H9 (cell line): ENCODE measurements around the gene TOPORS. TPM values are rescaled to one million over a fixed set of nuclear protein-coding genes. Genes with fewer than 3 reads are reported as not detected.

Source experiments
- DNase-seq: peaks from one replicate; pipeline ENCODE4 v3.0.0-alpha.2; 2017
- H2AFZ ChIP-seq: one replicate; pipeline ENCODE4 v1.6.1; 2013; ENCODE audit warnings: mild to moderate bottlenecking, low read length, control low read depth, moderate library complexity
- H2AK5ac ChIP-seq: 2 replicates; pipeline ENCODE4 v1.6.1; 2013; ENCODE audit warnings: low read length, control low read depth, mixed read lengths; ENCODE audit not compliant: insufficient read length
- H2BK120ac ChIP-seq: one replicate; pipeline ENCODE4 v1.6.1; 2013; ENCODE audit warnings: low read depth, mild to moderate bottlenecking, low read length, control low read depth, inconsistent platforms; ENCODE audit not compliant: poor library complexity, severe bottlenecking
- H2BK12ac ChIP-seq: 2 replicates; pipeline ENCODE4 v1.6.1; 2013; ENCODE audit warnings: low read length, control low read depth, mixed read lengths, low read depth; ENCODE audit not compliant: insufficient read length
- H2BK15ac ChIP-seq: 2 replicates; pipeline ENCODE4 v1.6.1; 2013; ENCODE audit warnings: low read depth, low read length, control low read depth
- H2BK20ac ChIP-seq: one replicate; pipeline ENCODE4 v1.6.1; 2013; ENCODE audit warnings: low read depth, mild to moderate bottlenecking, low read length, control low read depth, inconsistent platforms; ENCODE audit not compliant: poor library complexity, severe bottlenecking
- H2BK5ac ChIP-seq: 2 replicates; pipeline ENCODE4 v1.6.1; 2013; ENCODE audit warnings: low read length, control low read depth, mixed read lengths; ENCODE audit not compliant: insufficient read length
- H3K14ac ChIP-seq: 2 replicates; pipeline ENCODE4 v1.6.1; 2013; ENCODE audit warnings: low read length, control low read depth; ENCODE audit not compliant: insufficient read depth
- H3K18ac ChIP-seq: 2 replicates; pipeline ENCODE4 v1.6.1; 2013; ENCODE audit warnings: low read depth, mild to moderate bottlenecking, mixed read lengths, low read length, control low read depth; ENCODE audit not compliant: insufficient read length
- H3K23ac ChIP-seq: 2 replicates; pipeline ENCODE4 v1.6.1; 2013; ENCODE audit warnings: low read length, control low read depth, mixed read lengths, low read depth; ENCODE audit not compliant: insufficient read length
- H3K23me2 ChIP-seq: 2 replicates; pipeline ENCODE4 v1.6.1; 2013; ENCODE audit warnings: low read depth, mild to moderate bottlenecking, mixed read lengths, low read length, control low read depth; ENCODE audit not compliant: insufficient read length, poor library complexity, severe bottlenecking
- H3K27ac ChIP-seq: 2 replicates; pipeline ENCODE4 v1.5.1; 2013; ENCODE audit warnings: low read length, control low read depth, mixed read lengths, low read depth; ENCODE audit not compliant: insufficient read length
- H3K27me3 ChIP-seq: 2 replicates; pipeline ENCODE4 v1.6.1; 2013; ENCODE audit warnings: low read length, control low read depth, inconsistent platforms; ENCODE audit not compliant: insufficient read depth
- H3K4ac ChIP-seq: 2 replicates; pipeline ENCODE4 v1.6.1; 2013; ENCODE audit warnings: low read depth, mild to moderate bottlenecking, control low read depth, inconsistent platforms, low read length, moderate library complexity
- H3K4me1 ChIP-seq: 2 replicates; pipeline ENCODE4 v1.6.1; 2013; ENCODE audit warnings: low read length, control low read depth, inconsistent platforms; ENCODE audit not compliant: insufficient read depth
- H3K4me2 ChIP-seq: 2 replicates; pipeline ENCODE4 v1.6.1; 2013; ENCODE audit warnings: low read length, control low read depth, mixed read lengths; ENCODE audit not compliant: insufficient read length, insufficient read depth
- H3K56ac ChIP-seq: 2 replicates; pipeline ENCODE4 v1.6.1; 2013; ENCODE audit warnings: low read depth, mild to moderate bottlenecking, mixed read lengths, low read length, control low read depth; ENCODE audit not compliant: insufficient read length
- H3K79me1 ChIP-seq: 2 replicates; pipeline ENCODE4 v1.6.1; 2013; ENCODE audit warnings: low read depth, mild to moderate bottlenecking, moderate library complexity, low read length, control low read depth, inconsistent platforms; ENCODE audit not compliant: insufficient read depth, poor library complexity, severe bottlenecking
- H3K79me2 ChIP-seq: 2 replicates; pipeline ENCODE4 v1.6.1; 2013; ENCODE audit warnings: low read length, control low read depth, inconsistent platforms; ENCODE audit not compliant: insufficient read depth
- H3K9ac ChIP-seq: 2 replicates; pipeline ENCODE4 v1.6.1; 2013; ENCODE audit warnings: low read length, control low read depth, mixed read lengths; ENCODE audit not compliant: insufficient read length; ENCODE audit errors: extremely low read depth
- H3K9me3 ChIP-seq: one replicate; pipeline ENCODE4 v1.6.1; 2013; ENCODE audit warnings: low read depth, low read length, inconsistent platforms; ENCODE audit not compliant: control insufficient read depth
- H3T11ph ChIP-seq: one replicate; pipeline ENCODE4 v1.6.1; 2013; ENCODE audit warnings: mild to moderate bottlenecking, low read length, control low read depth, inconsistent platforms
- H4K20me1 ChIP-seq: one replicate; pipeline ENCODE4 v1.6.1; 2013; ENCODE audit not compliant: control insufficient read depth, insufficient read length, insufficient read depth
- H4K5ac ChIP-seq: 2 replicates; pipeline ENCODE4 v1.6.1; 2013; ENCODE audit warnings: low read depth, mild to moderate bottlenecking, mixed read lengths, low read length, control low read depth; ENCODE audit not compliant: insufficient read length
- H4K8ac ChIP-seq: replicated peaks from 2 replicates; pipeline ENCODE4 v1.6.1; 2013; ENCODE audit warnings: low read length, control low read depth, mixed read lengths, low read depth; ENCODE audit not compliant: insufficient read length
- H4K91ac ChIP-seq: 2 replicates; pipeline ENCODE4 v1.6.1; 2013; ENCODE audit warnings: low read depth, mild to moderate bottlenecking, moderate library complexity, mixed read lengths, low read length, control low read depth; ENCODE audit not compliant: insufficient read length
- H3K27ac Mint-ChIP-seq, 3 experiments: 2 replicates in 2 of 3; 3 replicates in 1 of 3; pipeline ENCODE4 v1.8.0; 2020 to 2021; ENCODE audit warnings: mixed read lengths in 3 of 3, mild to moderate bottlenecking in 1 of 3, moderate library complexity in 1 of 3
- H3K27me3 Mint-ChIP-seq: 2 replicates; pipeline ENCODE4 v1.8.0; 2021; ENCODE audit warnings: low read depth, mild to moderate bottlenecking, moderate library complexity, mixed read lengths
- H3K36me3 Mint-ChIP-seq, 3 experiments: 2 replicates in 2 of 3; 3 replicates in 1 of 3; pipeline ENCODE4 v1.8.0; 2020 to 2021; ENCODE audit warnings: low read depth in 3 of 3, mixed read lengths in 3 of 3; ENCODE audit not compliant: insufficient read depth in 1 of 3
- H3K4me1 Mint-ChIP-seq, 2 experiments: 2 replicates each; pipeline ENCODE4 v1.8.0; 2020; ENCODE audit warnings: mixed read lengths in 2 of 2
- H3K4me3 Mint-ChIP-seq, 2 experiments: 2 replicates in 1 of 2; 3 replicates in 1 of 2; pipeline ENCODE4 v1.8.0; 2020 to 2021; ENCODE audit warnings: mild to moderate bottlenecking in 2 of 2, mixed read lengths in 2 of 2, moderate library complexity in 1 of 2
- H3K9me3 Mint-ChIP-seq, 2 experiments: 2 replicates in 1 of 2; 3 replicates in 1 of 2; pipeline ENCODE4 v1.8.0; 2020; ENCODE audit warnings: mild to moderate bottlenecking in 2 of 2, mixed read lengths in 2 of 2, moderate library complexity in 1 of 2
- CTCF ChIP-seq: fragments of 200-600 bp; sonication (generic); conservative IDR thresholded peaks from 3 replicates; pipeline ENCODE4 v1.8.0; 2021; ENCODE audit warnings: antibody characterized with exemption, mild to moderate bottlenecking
- whole genome bisulfite sequencing: extraction: QIAGEN DNeasy Blood & Tissue Kit; methylation state at CpG from one replicate; pipeline ENCODE4 v1.1.7; 2013; ENCODE audit warnings: missing lambda C conversion rate, low lambda C conversion rate, mixed read lengths; ENCODE audit not compliant: insufficient read length; ENCODE audit errors: extremely low coverage; 5-methylcytosine and 5-hydroxymethylcytosine counted together
- total RNA-seq: library from RNA; stranded (reverse); gene quantifications from 2 replicates; pipeline ENCODE4 v1.2.1, GENCODE V29; 2021

The TOPORS gene
- total RNA-seq, 1 experiment from 2014 or later, result 31.9 TPM

GRCh38 chr9:32566770-32567169 is 14.4 kb upstream of the TOPORS start:
- H4K20me1 ChIP-seq, result no peaks in the 10 kb centered on the region
- H3K79me2 ChIP-seq, result peaks cover 6% of the 10 kb centered on the region; the same call in 1 of the 2 replicates
- H3T11ph ChIP-seq, result no peak overlapping the region
- peaks cover 2 to 5% of the 10 kb centered on the region in 2 experiments; a peak in 3 of 4 replicates for H3K4me1 Mint-ChIP-seq
- H2AFZ ChIP-seq, result no peak overlapping the region
- H4K91ac ChIP-seq, result no peak overlapping the region
- H2BK120ac ChIP-seq, result no peak overlapping the region
- H3K36me3 Mint-ChIP-seq, result peaks cover 22 to 39% (median 30%) of the 10 kb centered on the region in 3 experiments; a peak in 6 of 7 replicates
- no peak overlapping the region for H3K4me3 Mint-ChIP-seq
- H4K8ac ChIP-seq, result no peak overlapping the region
- no CpG with 5 or more reads among the region's 26 CpGs for WGBS
- H2BK15ac ChIP-seq, result no peak overlapping the region
- no peaks in the 10 kb centered on the region for H3K27me3 Mint-ChIP-seq
- peaks cover 13% of the 10 kb centered on the region for H3K79me1 ChIP-seq
- H3K27me3 ChIP-seq, result no peaks in the 10 kb centered on the region
- H2BK20ac ChIP-seq, result no peak overlapping the region
- H3K27ac Mint-ChIP-seq, result no peak overlapping the region
- DNase-seq, result no peak
- H3K9ac ChIP-seq, result no peak overlapping the region
- no peak overlapping the region for H3K18ac ChIP-seq
- no peak overlapping the region for H3K56ac ChIP-seq
- H3K23ac ChIP-seq, result no peak overlapping the region
- no peak overlapping the region for H2AK5ac ChIP-seq
- H2BK12ac ChIP-seq, result no peak overlapping the region
- H2BK5ac ChIP-seq, result no peak overlapping the region
- H3K4me1 ChIP-seq, result no peaks in the 10 kb centered on the region
- no peaks in the 10 kb centered on the region for H3K23me2 ChIP-seq
- TF ChIP-seq CTCF, result no peak
- H3K14ac ChIP-seq, result no peak overlapping the region
- H3K9me3 ChIP-seq, result no peaks in the 10 kb centered on the region
- H4K5ac ChIP-seq, result no peak overlapping the region
- H3K27ac ChIP-seq, result no peak overlapping the region
- H3K9me3 Mint-ChIP-seq, result no peaks in the 10 kb centered on the region
- no peak overlapping the region for H3K4ac ChIP-seq
- no peak overlapping the region for H3K4me2 ChIP-seq
